Right lobe of liver (tissue), 6 donors: Measurements from ENCODE around the gene NLRP6. TPM values are rescaled to one million over a fixed set of nuclear protein-coding genes. Genes with fewer than 3 reads are reported as not detected.

ENCODE experiments used
- ATAC-seq, 4 donors: fragments of 200-7000 bp; cut with Tn5 transposase; one replicate each; pipeline ENCODE4 v1.9.1; 2020; ENCODE audit warnings: mild to moderate bottlenecking in 4 of 4, moderate library complexity in 4 of 4
- DNase-seq, 3 donors: peaks; one replicate each; pipeline ENCODE4 v3.0.0-alpha.2; 2020
- H3K27ac ChIP-seq, 3 donors: fragments of 200-600 bp; one replicate each; pipeline ENCODE4 v1.8.0; 2022
- H3K27me3 ChIP-seq, 2 donors: fragments of 200-600 bp; one replicate each; pipeline ENCODE4 v1.8.0; 2022
- H3K36me3 ChIP-seq, 4 donors: fragments of 200-600 bp; sonication (generic) in 1 of 4; one replicate each; pipeline versions ENCODE4 v1.5.1 to v1.8.0; 2017 to 2022; ENCODE audit warnings: control low read depth in 1 of 4
- H3K4me1 ChIP-seq, 4 donors: fragments of 200-600 bp; sonication (generic) in 1 of 4; one replicate each; pipeline versions ENCODE4 v1.5.1 to v1.8.0; 2017 to 2022; ENCODE audit warnings: control low read depth in 1 of 4
- H3K4me3 ChIP-seq, 3 donors: fragments of 200-600 bp; one replicate each; pipeline ENCODE4 v1.8.0; 2022
- H3K9me3 ChIP-seq, 4 donors: fragments of 200-600 bp; sonication (generic) in 1 of 4; one replicate each; pipeline versions ENCODE4 v1.5.1 to v1.8.0; 2017 to 2022; ENCODE audit warnings: control low read depth in 1 of 4
- POLR2A ChIP-seq: fragments of 450-650 bp; IDR thresholded peaks from one replicate; pipeline ENCODE4 v1.6.1; 2017; ENCODE audit warnings: antibody characterized with exemption, mild to moderate bottlenecking
- WGBS: methylation state at CpG from one replicate; pipeline ENCODE4 v1.1.6; 2018; ENCODE audit warnings: low coverage, low lambda C conversion rate; ENCODE audit not compliant: insufficient coverage; ENCODE audit errors: missing lambda C conversion rate; 5-methylcytosine and 5-hydroxymethylcytosine counted together
- intact Hi-C, 2 donors: fragments of 100-400 bp; cut with DNase I; formaldehyde crosslinking; loops; one replicate each; pipeline versions ENCODE4 v1.11.2 to v1.14.1; 2022
- total RNA-seq, 6 experiments: library from RNA; depleted of rRNA in 2 of 6; stranded (reverse); fragments of >200 nt in 2 of 6; fragmentation: NEBNext Ultra II Directional in 3 of 6; extraction: Animal tissue kit (Norgen Biotek cat#: 25700) in 3 of 6; gene quantifications; one replicate each; pipeline versions ENCODE4 v1.1.0 to v1.2.4, GENCODE V29; 2016 to 2023
- TF ChIP-seq, protein P1 (sequence below), 4 donors: fragments of 200-600 bp in 3 of 4; fragments of 450-650 bp in 1 of 4; IDR thresholded peaks; one replicate each; pipeline versions ENCODE4 v1.5.1 to v1.8.0; 2016 to 2022; ENCODE audit warnings: antibody characterized with exemption in 4 of 4, mild to moderate bottlenecking in 2 of 4
- donor health status: DM: no; HTN: yes; CAD: no.
- donor health status: DM: no; HTN: no; CAD: no.
- donor health status: DM: no; HTN: no; CAD: no.
- donor health status: DM: no; HTN: yes; CAD: no.
- donor health status: DM: no; HTN: yes; CAD: no.

NLRP6 gene
- total RNA-seq, 6 experiments from 2014 or later: 0.22 to 6.2 (median 1.6) TPM

DNA sequence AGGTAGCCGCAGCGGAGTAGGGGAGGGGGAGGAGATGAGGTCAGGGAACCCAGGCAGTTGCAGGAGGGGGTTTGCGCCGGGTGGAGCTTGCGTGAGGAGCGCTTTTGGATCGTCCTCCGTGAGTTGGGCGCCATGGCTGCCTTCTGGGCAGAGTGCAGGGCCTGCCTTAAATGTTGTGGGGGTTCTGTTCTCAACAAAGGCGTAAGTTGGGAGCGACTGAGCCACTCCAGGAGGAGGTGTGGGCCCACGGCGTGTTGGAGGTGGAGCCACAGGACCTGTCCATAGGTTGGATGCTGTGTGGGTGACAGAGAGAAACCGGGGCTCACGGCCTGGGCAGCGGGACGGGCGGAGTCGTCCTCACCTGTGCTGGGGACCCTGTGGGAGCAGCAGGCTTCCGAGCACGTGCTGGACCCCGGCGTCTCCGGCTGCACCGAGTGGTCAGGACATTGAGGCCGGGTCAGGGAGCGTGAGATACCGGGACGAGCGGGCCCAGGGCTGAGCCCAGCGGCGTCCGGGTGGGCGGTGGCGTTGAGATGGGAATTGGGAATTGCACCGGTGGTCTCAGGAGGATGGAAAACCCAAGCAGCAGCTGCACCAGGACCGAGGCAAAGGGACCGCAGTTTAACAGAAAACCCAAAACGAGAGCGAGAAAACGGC, 9.7 kb downstream of the NLRP6 start:
- WGBS: 62% methylated on average over 2 of the region's 41 CpGs
- intact Hi-C loops: no loop called here
- peak overlapping the region; percentile 59 to 85 (median 65) for H3K27ac ChIP-seq
- no peak for TF ChIP-seq POLR2A
- TF ChIP-seq, protein P1, sequence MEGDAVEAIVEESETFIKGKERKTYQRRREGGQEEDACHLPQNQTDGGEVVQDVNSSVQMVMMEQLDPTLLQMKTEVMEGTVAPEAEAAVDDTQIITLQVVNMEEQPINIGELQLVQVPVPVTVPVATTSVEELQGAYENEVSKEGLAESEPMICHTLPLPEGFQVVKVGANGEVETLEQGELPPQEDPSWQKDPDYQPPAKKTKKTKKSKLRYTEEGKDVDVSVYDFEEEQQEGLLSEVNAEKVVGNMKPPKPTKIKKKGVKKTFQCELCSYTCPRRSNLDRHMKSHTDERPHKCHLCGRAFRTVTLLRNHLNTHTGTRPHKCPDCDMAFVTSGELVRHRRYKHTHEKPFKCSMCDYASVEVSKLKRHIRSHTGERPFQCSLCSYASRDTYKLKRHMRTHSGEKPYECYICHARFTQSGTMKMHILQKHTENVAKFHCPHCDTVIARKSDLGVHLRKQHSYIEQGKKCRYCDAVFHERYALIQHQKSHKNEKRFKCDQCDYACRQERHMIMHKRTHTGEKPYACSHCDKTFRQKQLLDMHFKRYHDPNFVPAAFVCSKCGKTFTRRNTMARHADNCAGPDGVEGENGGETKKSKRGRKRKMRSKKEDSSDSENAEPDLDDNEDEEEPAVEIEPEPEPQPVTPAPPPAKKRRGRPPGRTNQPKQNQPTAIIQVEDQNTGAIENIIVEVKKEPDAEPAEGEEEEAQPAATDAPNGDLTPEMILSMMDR (IDR thresholded peaks at IDR 0.05): no peak
- H3K4me3 ChIP-seq: peak overlapping the region; percentile 67 to 68 (median 68)
- no peaks in the 10 kb centered on the region for H3K27me3 ChIP-seq
- ATAC-seq (peak in 3 of 4 donors; percentile 12 to 48 (median 41)), DNase-seq (peak; percentile 28 to 66 (median 55))
- no peaks in the 10 kb centered on the region for H3K36me3 ChIP-seq
- no peaks in the 10 kb centered on the region for H3K9me3 ChIP-seq
- H3K4me1 ChIP-seq: no peaks in the 10 kb centered on the region

- peak within 1 kb of the TSS; percentile 67 to 68 (median 68) for H3K4me3 ChIP-seq
- H3K9me3 ChIP-seq: no peaks in the 10 kb centered on the region
- no peaks in the 10 kb centered on the region for H3K4me1 ChIP-seq
- H3K27ac ChIP-seq: peak within 1 kb of the TSS; percentile 59 to 85 (median 65)
- DNase-seq (peak; percentile 86 to 88 (median 86)), ATAC-seq (peak; percentile 84 to 94 (median 88))
- H3K36me3 ChIP-seq: no peaks in the 10 kb centered on the region
- WGBS: 0% methylated on average over 29 of the region's 112 CpGs
- H3K27me3 ChIP-seq: no peaks in the 10 kb centered on the region
- TF ChIP-seq, protein P1 (IDR thresholded peaks at IDR 0.05): no peak
- TF ChIP-seq POLR2A: peak; percentile 52
- intact Hi-C loops: no loop called here
These were observed 10.5 kb downstream of the NLRP6 start, which contains the start of gene PGGHG for GRCh38 chr11:288478-289397. Gene PGGHG, plus strand, starts transcription at chr11:289126. Its CDS starts 691 bp downstream, at chr11:289817.

GRCh38 chr11:289398-289711, 11.1 kb downstream of the NLRP6 start:
- no peak for TF ChIP-seq POLR2A
- TF ChIP-seq, protein P1 (IDR thresholded peaks at IDR 0.05): no peak
- no peak for ATAC-seq
- Histone ChIP-seq H3K4me1 (no peaks in the 10 kb centered on the region), H3K4me3 (peak overlapping the region; percentile 30 to 68 (median 67)), H3K36me3 (no peaks in the 10 kb centered on the region), H3K27ac (peak overlapping the region in 2 of 3 donors; percentile 10 to 65), H3K9me3 (no peaks in the 10 kb centered on the region), H3K27me3 (no peaks in the 10 kb centered on the region)
- intact Hi-C loops: no loop called here
- DNase-seq: no peak
- 31% methylated on average over 5 of the region's 14 CpGs for WGBS

GRCh38 chr11:289712-290620, 11.8 kb downstream of the NLRP6 start:
- no peaks in the 10 kb centered on the region for H3K27me3 ChIP-seq
- no peaks in the 10 kb centered on the region for H3K4me1 ChIP-seq
- peak overlapping the region; percentile 30 to 68 (median 67) for H3K4me3 ChIP-seq
- no peaks in the 10 kb centered on the region for H3K9me3 ChIP-seq
- no peak overlapping the region for H3K27ac ChIP-seq
- intact Hi-C loops: loop anchor here in 1 of 2 donors (5.0 kb wide), 1 partner anchor 77 kb away; the partner anchor contains the start of gene B4GALNT4
- WGBS: 82% methylated on average over 5 of the region's 48 CpGs
- DNase-seq (peak; percentile 22 to 60 (median 56)), ATAC-seq (no peak)
- H3K36me3 ChIP-seq: no peaks in the 10 kb centered on the region
- TF ChIP-seq, protein P1 (IDR thresholded peaks at IDR 0.05): no peak
- no peak for TF ChIP-seq POLR2A
